GM21737 (cell line): ENCODE results near the gene FAM20C.

Source experiments
- ATAC-seq: cut with Tn5 transposase; IDR thresholded peaks from one replicate; pipeline ENCODE4 v1.9.1; 2021; ENCODE audit warnings: mild to moderate bottlenecking, moderate library complexity; ENCODE audit not compliant: unreplicated experiment

FAM20C gene

GRCh38 chr7:222716-223041 is 30.3 kb downstream of the FAM20C start:
- no peak for ATAC-seq

GRCh38 chr7:223118-223800 is 30.9 kb downstream of the FAM20C start:
- no peak for ATAC-seq

GRCh38 chr7:223861-224260 is 31.5 kb downstream of the FAM20C start:
- ATAC-seq = no peak

GRCh38 chr7:226281-226895 is 34.0 kb downstream of the FAM20C start:
- ATAC-seq = no peak

- ATAC-seq = no peak
Observed at GRCh38 chr7:227926-228325, 35.6 kb downstream of the FAM20C start.

GRCh38 chr7:228610-229009 is 36.2 kb downstream of the FAM20C start:
- ATAC-seq = no peak

- no peak for ATAC-seq
Observed at GRCh38 chr7:229184-229964, 37.0 kb downstream of the FAM20C start.

- no peak for ATAC-seq
Observed at GRCh38 chr7:230274-230673, 37.9 kb downstream of the FAM20C start.

GRCh38 chr7:231030-231857 is 38.9 kb downstream of the FAM20C start:
- ATAC-seq = no peak

- ATAC-seq = no peak
Observed at GRCh38 chr7:231858-232246, 39.5 kb downstream of the FAM20C start.

- no peak for ATAC-seq
Observed at GRCh38 chr7:232410-233248, 40.3 kb downstream of the FAM20C start.

- no peak for ATAC-seq
Observed at GRCh38 chr7:233249-234035, 41.1 kb downstream of the FAM20C start.

GRCh38 chr7:234051-234707 is 41.8 kb downstream of the FAM20C start:
- no peak for ATAC-seq

- no peak for ATAC-seq
Observed at GRCh38 chr7:234708-235553, 42.6 kb downstream of the FAM20C start.

GRCh38 chr7:235576-236395 is 43.4 kb downstream of the FAM20C start:
- ATAC-seq = no peak

GRCh38 chr7:236967-237366 is 44.6 kb downstream of the FAM20C start:
- ATAC-seq = no peak

- ATAC-seq = no peak
Observed at GRCh38 chr7:237385-237784, 45.0 kb downstream of the FAM20C start.
